B cell (primary cell): ENCODE measurements around the gene TSPAN14. TPM values are rescaled to one million over a fixed set of nuclear protein-coding genes. Genes with fewer than 3 reads are reported as not detected.
A peak's percentile ranks its signal among the peaks of the same experiment; 100 is the strongest.

Experiments used
- ATAC-seq: fragments of 200-7000 bp; cut with Tn5 transposase; one replicate; pipeline ENCODE4 v1.10.0; 2021; ENCODE audit warnings: low read depth, mild to moderate bottlenecking, moderate number of reproducible peaks, moderate library complexity
- CTCF ChIA-PET: fragments of 350-600 bp; sonication (Branson Sonifier 250); formaldehyde crosslinking; loops from one replicate; lab custom pipeline; 2021; ENCODE audit warnings: antibody characterized with exemption, inconsistent platforms; lab: Charles Lee
- POLR2A ChIA-PET: fragments of 350-600 bp; sonication (Branson Sonifier 250); formaldehyde crosslinking; loops from one replicate; lab custom pipeline; 2021; ENCODE audit warnings: antibody characterized with exemption; lab: Charles Lee
- DNase-seq: peaks from one replicate; pipeline ENCODE4 v3.0.0; 2013
- H2AFZ ChIP-seq: 2 replicates; pipeline ENCODE4 v1.6.1; 2012; ENCODE audit warnings: mild to moderate bottlenecking, low read depth, low read length; ENCODE audit not compliant: insufficient read depth, poor library complexity, severe bottlenecking
- H3K27ac ChIP-seq, 2 donors: 1 replicate in 1 of 2; 2 replicates in 1 of 2; pipeline ENCODE4 v1.5.1; 2012 to 2013; ENCODE audit warnings: low read length in 2 of 2, mild to moderate bottlenecking in 2 of 2, moderate library complexity in 1 of 2
- H3K27me3 ChIP-seq, 4 experiments: fragments of 200-600 bp in 1 of 4; sonication (generic) in 1 of 4; replicated peaks in 1 of 4; 1 replicate in 2 of 4; 2 replicates in 2 of 4; pipeline versions ENCODE4 v1.6.1 to v1.7.0; 2013 to 2016; ENCODE audit warnings: low read length in 3 of 4, mild to moderate bottlenecking in 2 of 4, mixed read lengths in 1 of 4, moderate library complexity in 1 of 4; ENCODE audit not compliant: insufficient read depth in 4 of 4, control insufficient read depth in 3 of 4; ENCODE audit errors: control extremely low read depth in 1 of 4
- H3K36me3 ChIP-seq, 2 experiments: replicated peaks in 1 of 2; 1 replicate in 1 of 2; 2 replicates in 1 of 2; pipeline versions ENCODE4 v1.6.1 to v1.7.1; 2013; ENCODE audit warnings: low read length in 1 of 2; ENCODE audit not compliant: insufficient read depth in 2 of 2, control insufficient read depth in 1 of 2; ENCODE audit errors: control extremely low read depth in 1 of 2, extremely low read depth in 1 of 2
- H3K4me1 ChIP-seq, 2 donors: fragments of 200-600 bp in 1 of 2; sonication (generic) in 1 of 2; 1 replicate in 1 of 2; 2 replicates in 1 of 2; pipeline versions ENCODE4 v1.5.1 to v1.6.1; 2013 to 2017; ENCODE audit warnings: low read length in 2 of 2; ENCODE audit not compliant: control insufficient read depth in 2 of 2, insufficient read depth in 2 of 2
- H3K4me2 ChIP-seq: replicated peaks from 2 replicates; pipeline ENCODE3; 2012; ENCODE audit warnings: mild to moderate bottlenecking, low read depth, low read length; ENCODE audit not compliant: poor library complexity, severe bottlenecking
- H3K4me3 ChIP-seq, 5 experiments: fragments of 200-600 bp in 1 of 5; sonication (generic) in 1 of 5; 1 replicate in 3 of 5; 2 replicates in 2 of 5; pipeline versions ENCODE4 v1.5.1 to v1.7.0; 2011 to 2016; ENCODE audit warnings: low read length in 4 of 5, mild to moderate bottlenecking in 4 of 5, low read depth in 2 of 5, control low read depth in 1 of 5, moderate library complexity in 1 of 5; ENCODE audit not compliant: insufficient read depth in 1 of 5; ENCODE audit errors: control extremely low read depth in 1 of 5, extremely low read depth in 1 of 5
- H3K79me2 ChIP-seq: fragments of 200-600 bp; sonication (generic); one replicate; pipeline ENCODE4 v1.6.0; 2016; ENCODE audit warnings: low read length; ENCODE audit not compliant: control insufficient read depth, insufficient read depth
- H3K9ac ChIP-seq: fragments of 200-600 bp; sonication (generic); 2 replicates; pipeline ENCODE4 v1.6.1; 2017; ENCODE audit warnings: mild to moderate bottlenecking, low read length, moderate library complexity
- H3K9me3 ChIP-seq, 3 donors: one replicate each; pipeline versions ENCODE4 v1.6.1 to v1.7.1; 2013; ENCODE audit warnings: low read length in 2 of 3; ENCODE audit not compliant: control insufficient read depth in 2 of 3, insufficient read depth in 1 of 3; ENCODE audit errors: control extremely low read depth in 1 of 3
- H4K20me1 ChIP-seq: 2 replicates; pipeline ENCODE4 v1.6.0; 2012; ENCODE audit warnings: mild to moderate bottlenecking, low read length; ENCODE audit not compliant: insufficient read depth, control insufficient read depth, poor library complexity, severe bottlenecking
- H3K27ac Mint-ChIP-seq: one replicate; pipeline ENCODE4 v1.8.0; 2021; ENCODE audit warnings: mixed read lengths
- H3K27me3 Mint-ChIP-seq: one replicate; pipeline ENCODE4 v1.8.0; 2021; ENCODE audit warnings: mixed read lengths
- H3K4me1 Mint-ChIP-seq: one replicate; pipeline ENCODE4 v1.8.0; 2021; ENCODE audit warnings: mixed read lengths
- H3K4me3 Mint-ChIP-seq: one replicate; pipeline ENCODE4 v1.8.0; 2021; ENCODE audit warnings: mixed read lengths
- H3K9me3 Mint-ChIP-seq: one replicate; pipeline ENCODE4 v1.8.0; 2022; ENCODE audit warnings: mixed read lengths; ENCODE audit not compliant: insufficient read depth
- CTCF ChIP-seq: fragments of 200-600 bp; IDR thresholded peaks from one replicate; pipeline ENCODE4 v1.8.0; 2022; ENCODE audit warnings: antibody characterized with exemption, mild to moderate bottlenecking
- EZH2 ChIP-seq: IDR thresholded peaks from 2 replicates; pipeline ENCODE4 v1.6.1; 2012; ENCODE audit warnings: borderline replicate concordance, low read depth, mild to moderate bottlenecking, moderate library complexity, low read length; ENCODE audit not compliant: insufficient read depth, poor library complexity, severe bottlenecking
- WGBS: methylation state at CpG from one replicate; pipeline ENCODE4 v1.1.5; 2013; ENCODE audit warnings: missing lambda C conversion rate; ENCODE audit not compliant: insufficient coverage; 5-methylcytosine and 5-hydroxymethylcytosine counted together
- intact Hi-C: fragments of 100-400 bp; cut with micrococcal nuclease; formaldehyde crosslinking; loops from one replicate; pipeline ENCODE4 v1.10.0; 2022
- polyA plus RNA-seq: library from polyadenylated mRNA; depleted of rRNA; stranded (reverse); fragments of >200 nt; gene quantifications from 2 replicates; pipeline ENCODE4 v1.2.3, GENCODE V29; 2012
- total RNA-seq, 2 donors: library from RNA; stranded (reverse); fragments of 120-200 nt in 1 of 2; gene quantifications; 1 replicate in 1 of 2; 2 replicates in 1 of 2; pipeline versions ENCODE4 v1.2.3 to v1.2.4, GENCODE V29; 2013 to 2022

TSPAN14 gene
- total and polyA plus RNA-seq, 2 donors (not counting 1 experiment from before 2014, with no cell fraction given): 27.8 to 55.3 TPM

- peak overlapping the region; percentile 34 for H3K4me2 ChIP-seq
- H3K27me3 ChIP-seq: no peaks in the 10 kb centered on the region
- Mint-ChIP-seq H3K27ac (peak overlapping the region; percentile 37), H3K4me1 (peaks cover 54% of the 10 kb centered on the region), H3K27me3 (no peaks in the 10 kb centered on the region), H3K4me3 (no peak overlapping the region), H3K9me3 (no peaks in the 10 kb centered on the region)
- ATAC-seq (no peak), DNase-seq (no peak)
- peaks cover 34 to 41% of the 10 kb centered on the region in 2 donors for H3K4me1 ChIP-seq
- peaks cover 94% of the 10 kb centered on the region for H3K79me2 ChIP-seq
- ChIA-PET CTCF (interaction anchor here (0.5 to 6.9 kb wide), 7 partner anchors 10 to 52 kb away, joined by 4 to 51 read pairs (median 8); no protein-coding TSS in a partner anchor), POLR2A (interaction anchor here (0.7 to 2.5 kb wide), 4 partner anchors 10 to 32 kb away, joined by 3 to 13 read pairs (median 4); partner anchors contain the start of gene TSPAN14)
- no peak overlapping the region for H3K9ac ChIP-seq
- H2AFZ ChIP-seq: no peak overlapping the region
- intact Hi-C loops: loop anchor here (2.0 kb wide), 1 partner anchor 18 kb away; the partner anchor contains the start of gene TSPAN14
- peaks cover 0 to 6% (median 5%) of the 10 kb centered on the region in 3 donors for H3K9me3 ChIP-seq
- H3K36me3 ChIP-seq: peaks cover 0 to 38% of the 10 kb centered on the region in 2 experiments
- TF ChIP-seq EZH2: no peak
- TF ChIP-seq CTCF: no peak
- no CpG with 5 or more reads among the region's 3 CpGs for WGBS
- H3K27ac ChIP-seq: peak overlapping the region; percentile 49 to 75
- peaks cover 56% of the 10 kb centered on the region for H4K20me1 ChIP-seq
- no peak overlapping the region for H3K4me3 ChIP-seq
Observed at GRCh38 chr10:80473096-80473657, 19.1 kb downstream of the TSPAN14 start.
